H1 (cell line): Measurements from ENCODE around the gene MTERF1. TPM values are rescaled to one million over a fixed set of nuclear protein-coding genes. Genes with fewer than 3 reads are reported as not detected.
A peak's percentile ranks its signal among the peaks of the same experiment; 100 is the strongest.

Source experiments
- CTCF ChIA-PET: fragments of 300-600 bp; sonication (Branson Sonifier 250); formaldehyde crosslinking; loops from one replicate; lab custom pipeline; 2021; ENCODE audit not compliant: partially characterized antibody; lab: Charles Lee
- POLR2A ChIA-PET: fragments of 300-600 bp; sonication (Branson Sonifier 250); formaldehyde crosslinking; loops from one replicate; lab custom pipeline; 2021; ENCODE audit warnings: inconsistent platforms; ENCODE audit not compliant: partially characterized antibody; lab: Charles Lee
- DNase-seq, 2 experiments: peaks; one replicate each; pipeline versions ENCODE4 v3.0.0 to v3.0.0-alpha.2; 2010 to 2022; ENCODE audit warnings: low spot score in 2 of 2, low read depth in 1 of 2, mixed read lengths in 1 of 2
- FAIRE-seq: peaks from 2 replicates; lab custom pipeline; 2011; peaks lifted over from hg19 to GRCh38; lab: Jason Lieb, UNC
- H2AFZ ChIP-seq: 2 replicates; pipeline ENCODE4 v1.8.1; 2012; ENCODE audit warnings: low read length, inconsistent platforms
- H2AK5ac ChIP-seq: 2 replicates; pipeline ENCODE4 v1.6.1; 2013; ENCODE audit warnings: low read depth, low read length
- H2BK120ac ChIP-seq: replicated peaks from 2 replicates; pipeline ENCODE3; 2013; ENCODE audit warnings: low read depth, low read length, inconsistent platforms
- H2BK12ac ChIP-seq: 2 replicates; pipeline ENCODE4 v1.6.1; 2013; ENCODE audit warnings: low read depth, low read length
- H2BK15ac ChIP-seq: 2 replicates; pipeline ENCODE4 v1.6.1; 2013; ENCODE audit warnings: low read length
- H2BK20ac ChIP-seq: 2 replicates; pipeline ENCODE4 v1.6.1; 2013; ENCODE audit warnings: low read length
- H2BK5ac ChIP-seq: 2 replicates; pipeline ENCODE4 v1.6.1; 2013; ENCODE audit warnings: low read depth, low read length
- H3K14ac ChIP-seq: 2 replicates; pipeline ENCODE4 v1.6.1; 2013; ENCODE audit warnings: inconsistent platforms; ENCODE audit not compliant: insufficient read length
- H3K18ac ChIP-seq: 2 replicates; pipeline ENCODE4 v1.6.1; 2013; ENCODE audit warnings: low read length; ENCODE audit errors: extremely low read depth
- H3K23ac ChIP-seq: 2 replicates; pipeline ENCODE4 v1.6.1; 2013; ENCODE audit warnings: inconsistent platforms; ENCODE audit not compliant: insufficient read length
- H3K23me2 ChIP-seq: 2 replicates; pipeline ENCODE4 v1.6.1; 2013; ENCODE audit warnings: low read depth, low read length
- H3K27ac ChIP-seq: 2 replicates; pipeline ENCODE4 v1.6.1; 2011; ENCODE audit warnings: low read depth, low read length, inconsistent platforms
- H3K27me3 ChIP-seq, 4 experiments: replicated peaks in 1 of 4; 1 replicate in 1 of 4; 2 replicates in 3 of 4; pipeline versions ENCODE4 v1.6.1 to v1.8.1; 2011 to 2013; ENCODE audit warnings: low read length in 3 of 4, mild to moderate bottlenecking in 3 of 4, inconsistent platforms in 2 of 4, mixed read lengths in 2 of 4, moderate library complexity in 1 of 4; ENCODE audit not compliant: control insufficient read depth in 3 of 4, insufficient read depth in 3 of 4; ENCODE audit errors: extremely low read depth in 1 of 4
- H3K36me3 ChIP-seq, 4 experiments: 2 replicates each; pipeline versions ENCODE4 v1.6.1 to v1.8.1; 2011 to 2013; ENCODE audit warnings: mild to moderate bottlenecking in 4 of 4, low read length in 3 of 4, moderate library complexity in 2 of 4, control low read depth in 1 of 4, inconsistent platforms in 1 of 4; ENCODE audit not compliant: insufficient read depth in 4 of 4, control insufficient read depth in 2 of 4
- H3K4ac ChIP-seq: replicated peaks from 2 replicates; pipeline ENCODE3; 2013; ENCODE audit warnings: low read length, low read depth, mixed read lengths, inconsistent platforms; ENCODE audit not compliant: insufficient read length
- H3K4me1 ChIP-seq, 4 experiments: replicated peaks in 1 of 4; 1 replicate in 1 of 4; 2 replicates in 3 of 4; pipeline versions ENCODE4 v1.6.1 to v1.8.1; 2011 to 2013; ENCODE audit warnings: low read length in 3 of 4, inconsistent platforms in 2 of 4, mixed read lengths in 1 of 4; ENCODE audit not compliant: insufficient read depth in 4 of 4, control insufficient read depth in 3 of 4
- H3K4me2 ChIP-seq, 2 experiments: 2 replicates each; pipeline versions ENCODE4 v1.6.1 to v1.8.1; 2011 to 2013; ENCODE audit warnings: low read depth in 2 of 2, low read length in 2 of 2, control low read depth in 1 of 2, inconsistent platforms in 1 of 2, mild to moderate bottlenecking in 1 of 2; ENCODE audit not compliant: insufficient read depth in 1 of 2
- H3K4me3 ChIP-seq, 4 experiments: fragments of 200-600, 300-600 bp in 1 of 4; sonication (generic), shearing (Covaris generic), sonication (Bioruptor Twin) in 1 of 4; 2 replicates each; pipeline versions ENCODE4 v1.5.1 to v1.8.1; 2011 to 2016; ENCODE audit warnings: low read length in 4 of 4, low read depth in 3 of 4, control low read depth in 2 of 4, inconsistent platforms in 2 of 4, mild to moderate bottlenecking in 2 of 4, mixed read lengths in 1 of 4, moderate library complexity in 1 of 4; ENCODE audit not compliant: insufficient read depth in 2 of 4; ENCODE audit errors: extremely low read depth in 1 of 4
- H3K56ac ChIP-seq: replicated peaks from 2 replicates; pipeline ENCODE3; 2013; ENCODE audit warnings: low read depth, mild to moderate bottlenecking, mixed read lengths, low read length, inconsistent platforms; ENCODE audit not compliant: insufficient read length
- H3K79me1 ChIP-seq: 2 replicates; pipeline ENCODE4 v1.6.1; 2013; ENCODE audit warnings: low read depth, low read length, control low read depth
- H3K79me2 ChIP-seq, 2 experiments: 2 replicates each; pipeline versions ENCODE4 v1.6.1 to v1.8.1; 2012 to 2013; ENCODE audit warnings: low read length in 2 of 2, mild to moderate bottlenecking in 2 of 2, inconsistent platforms in 1 of 2; ENCODE audit not compliant: insufficient read depth in 2 of 2, control insufficient read depth in 1 of 2
- H3K9ac ChIP-seq, 4 experiments: replicated peaks in 1 of 4; 1 replicate in 1 of 4; 2 replicates in 3 of 4; pipeline versions ENCODE4 v1.6.1 to v1.8.1; 2011 to 2013; ENCODE audit warnings: low read depth in 3 of 4, low read length in 3 of 4, control low read depth in 2 of 4, mild to moderate bottlenecking in 2 of 4, moderate library complexity in 2 of 4, inconsistent platforms in 1 of 4; ENCODE audit errors: extremely low read depth in 1 of 4
- H3K9me3 ChIP-seq, 2 experiments: 2 replicates each; pipeline versions ENCODE4 v1.6.1 to v1.8.1; 2012 to 2013; ENCODE audit warnings: mild to moderate bottlenecking in 2 of 2, moderate library complexity in 2 of 2, control low read depth in 1 of 2, inconsistent platforms in 1 of 2, low read depth in 1 of 2, low read length in 1 of 2, mixed read lengths in 1 of 2; ENCODE audit not compliant: insufficient read depth in 2 of 2
- H4K20me1 ChIP-seq, 2 experiments: replicated peaks in 1 of 2; 2 replicates each; pipeline versions ENCODE3 to v1.8.1; 2011 to 2013; ENCODE audit warnings: inconsistent platforms in 2 of 2, low read length in 2 of 2, mild to moderate bottlenecking in 1 of 2; ENCODE audit not compliant: insufficient read depth in 2 of 2, control insufficient read depth in 1 of 2
- H4K5ac ChIP-seq: 2 replicates; pipeline ENCODE4 v1.6.1; 2013; ENCODE audit warnings: low read length, low read depth, mixed read lengths, inconsistent platforms; ENCODE audit not compliant: insufficient read length
- H4K8ac ChIP-seq: 2 replicates; pipeline ENCODE4 v1.8.0; 2013; ENCODE audit warnings: mild to moderate bottlenecking, moderate library complexity, low read length, inconsistent platforms; ENCODE audit not compliant: insufficient read depth; ENCODE audit errors: extremely low read depth
- H4K91ac ChIP-seq: replicated peaks from 2 replicates; pipeline ENCODE3; 2013; ENCODE audit warnings: low read length, mixed read lengths, inconsistent platforms; ENCODE audit not compliant: insufficient read length
- E2F6 ChIP-seq: IDR thresholded peaks from 2 replicates; pipeline ENCODE4 v1.6.1; 2012; ENCODE audit warnings: inconsistent platforms
- JUND ChIP-seq: IDR thresholded peaks from 2 replicates; pipeline ENCODE4 v1.6.1; 2011; ENCODE audit warnings: mild to moderate bottlenecking, improper control_type of control experiment, low read length
- WGBS, 2 experiments: shearing (Covaris generic) in 1 of 2; methylation state at CpG; one replicate each; pipeline versions ENCODE4 v1.1.6 to v1.1.7; 2013 to 2015; ENCODE audit warnings: low lambda C conversion rate in 2 of 2, mixed read lengths in 2 of 2, inconsistent platforms in 1 of 2, low coverage in 1 of 2, missing lambda C conversion rate in 1 of 2; ENCODE audit not compliant: insufficient replicate concordance in 2 of 2, insufficient coverage in 1 of 2, insufficient read length in 1 of 2; ENCODE audit errors: extremely low coverage in 1 of 2, missing lambda C conversion rate in 1 of 2; 5-methylcytosine and 5-hydroxymethylcytosine counted together
- polyA plus RNA-seq, 7 experiments: library from polyadenylated mRNA; depleted of rRNA in 3 of 7; stranded (reverse) in 5 of 7; unstranded in 2 of 7; fragments of >200 nt in 5 of 7; fragments of 200-250 nt in 2 of 7; gene quantifications; 1 replicate in 5 of 7; 2 replicates in 1 of 7; 4 replicates in 1 of 7; pipeline versions ENCODE4 v1.2.1 to v1.2.3, GENCODE V29; 2011 to 2013; ENCODE audit warnings: missing spikeins in 2 of 7, mixed read lengths in 2 of 7
- total RNA-seq: library from RNA; stranded (reverse); fragmentation: NEBNext Ultra II Directional; extraction: Animal tissue kit (Norgen Biotek cat#: 25700); gene quantifications from 2 replicates; pipeline ENCODE4 v1.2.1, GENCODE V29; 2021

The MTERF1 gene
- total and polyA plus RNA-seq, 2 of the 8 experiments (the other 6 are each of a cell fraction or from before 2014, with no cell fraction given) = 4.5 to 12.6 TPM

GRCh38 chr7:91892821-91893340 lies 12.4 kb upstream of the MTERF1 start:
- Histone ChIP-seq H3K79me2 (no peaks in the 10 kb centered on the region), H4K20me1 (no peaks in the 10 kb centered on the region), H4K8ac (no peak overlapping the region), H3K4me2 (no peak overlapping the region), H3K27me3 (no peaks in the 10 kb centered on the region), H4K91ac (no peak overlapping the region), H3K23ac (no peak overlapping the region), H3K56ac (no peak overlapping the region), H3K79me1 (no peaks in the 10 kb centered on the region), H2AFZ (no peak overlapping the region), H3K9ac (no peak overlapping the region), H3K14ac (no peak overlapping the region), H2BK12ac (no peak overlapping the region), H3K9me3 (peaks cover 5 to 15% of the 10 kb centered on the region in 2 experiments), H3K4me1 (no peaks in the 10 kb centered on the region), H3K36me3 (no peaks in the 10 kb centered on the region; a peak in 1 of 8 replicates), H3K4ac (no peak overlapping the region), H2BK120ac (no peak overlapping the region), H2AK5ac (no peak overlapping the region), H4K5ac (no peak overlapping the region), H2BK15ac (no peak overlapping the region), H3K23me2 (no peaks in the 10 kb centered on the region), H3K4me3 (no peak overlapping the region), H2BK5ac (no peak overlapping the region), H2BK20ac (no peak overlapping the region), H3K27ac (no peak overlapping the region), H3K18ac (no peak overlapping the region)
- no peak for DNase-seq
- TF ChIP-seq E2F6 (no peak), JUND (peak; percentile 35; the same call in 1 of the 2 replicates)
- CTCF ChIA-PET = interaction anchor here (1.0 to 2.1 kb wide), 2 partner anchors 16 to 63 kb away, joined by 5 read pairs; no protein-coding TSS in a partner anchor
- FAIRE-seq = no peak
- WGBS, 2 experiments = 67% methylated on average over 2 of the region's 2 CpGs; no CpG with 5 or more reads in 1 of the 2 experiments
- POLR2A ChIA-PET = no interaction called here
